ENCODE data around the gene MICU2. TPM values are rescaled to one million over a fixed set of nuclear protein-coding genes. Genes with fewer than 3 reads are reported as not detected.

The MICU2 gene
- total and polyA plus RNA-seq, 2 donors (not counting 3 experiments of a cell fraction or from before 2014, with no cell fraction given) = 24.0 to 36.7 TPM

DNA sequence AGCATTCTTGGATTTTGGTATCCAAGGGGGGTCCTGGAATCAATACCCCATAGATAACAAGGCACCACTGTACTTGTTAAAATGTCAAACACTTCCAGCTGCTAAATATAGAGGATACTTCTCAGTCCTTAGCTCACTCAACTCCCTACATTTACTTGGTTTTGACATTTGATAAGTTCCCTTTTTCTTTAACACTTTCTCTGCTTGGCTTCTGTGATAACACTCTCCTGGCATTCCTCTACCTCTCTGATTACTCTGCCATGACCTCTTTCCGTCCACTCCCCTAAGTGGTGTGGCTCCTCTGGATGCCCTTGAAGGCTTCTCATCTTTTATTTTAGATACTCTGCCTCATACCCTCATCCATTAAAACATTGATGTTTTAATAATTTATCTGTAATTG lies 65.2 kb downstream of the MICU2 start:
- ChIA-PET CTCF (interaction anchor here (2.0 kb wide), 1 partner anchor 20 kb away, joined by 4 read pairs; no protein-coding TSS in a partner anchor), POLR2A (no interaction called here)
- dilution Hi-C loops (cut with MboI; ENCODE audit: extremely low pct_ligation_motif_present, low sequenced_read_pairs) = no loop called here
- no peak for TF ChIP-seq MYC (IDR thresholded peaks at IDR 0.05; ENCODE audit: low read depth, low read length)
- no peak for TF ChIP-seq FOS (IDR thresholded peaks at IDR 0.05; ENCODE audit: borderline replicate concordance, insufficient read depth, low read length)
- TF ChIP-seq GATA2 (IDR thresholded peaks at IDR 0.05; ENCODE audit: insufficient read depth, insufficient read length, low read depth, low read length) = no peak
- TF ChIP-seq EZH2 (IDR thresholded peaks at IDR 0.05; ENCODE audit: borderline replicate concordance, low read depth, low read length, severe bottlenecking) = no peak
- TF ChIP-seq JUN (IDR thresholded peaks at IDR 0.05; ENCODE audit: borderline replicate concordance, insufficient read depth, insufficient read length, low read depth) = no peak
- TF ChIP-seq, protein P1, sequence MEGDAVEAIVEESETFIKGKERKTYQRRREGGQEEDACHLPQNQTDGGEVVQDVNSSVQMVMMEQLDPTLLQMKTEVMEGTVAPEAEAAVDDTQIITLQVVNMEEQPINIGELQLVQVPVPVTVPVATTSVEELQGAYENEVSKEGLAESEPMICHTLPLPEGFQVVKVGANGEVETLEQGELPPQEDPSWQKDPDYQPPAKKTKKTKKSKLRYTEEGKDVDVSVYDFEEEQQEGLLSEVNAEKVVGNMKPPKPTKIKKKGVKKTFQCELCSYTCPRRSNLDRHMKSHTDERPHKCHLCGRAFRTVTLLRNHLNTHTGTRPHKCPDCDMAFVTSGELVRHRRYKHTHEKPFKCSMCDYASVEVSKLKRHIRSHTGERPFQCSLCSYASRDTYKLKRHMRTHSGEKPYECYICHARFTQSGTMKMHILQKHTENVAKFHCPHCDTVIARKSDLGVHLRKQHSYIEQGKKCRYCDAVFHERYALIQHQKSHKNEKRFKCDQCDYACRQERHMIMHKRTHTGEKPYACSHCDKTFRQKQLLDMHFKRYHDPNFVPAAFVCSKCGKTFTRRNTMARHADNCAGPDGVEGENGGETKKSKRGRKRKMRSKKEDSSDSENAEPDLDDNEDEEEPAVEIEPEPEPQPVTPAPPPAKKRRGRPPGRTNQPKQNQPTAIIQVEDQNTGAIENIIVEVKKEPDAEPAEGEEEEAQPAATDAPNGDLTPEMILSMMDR (IDR thresholded peaks at IDR 0.05; ENCODE audit: extremely low read depth in 1 of 2, insufficient read depth in 1 of 2, low read depth in 1 of 2, low read length in 2 of 2) = no peak
- TF ChIP-seq POLR2A (IDR thresholded peaks at IDR 0.05; ENCODE audit: low read depth, low read length) = no peak
- TF ChIP-seq, protein P2, sequence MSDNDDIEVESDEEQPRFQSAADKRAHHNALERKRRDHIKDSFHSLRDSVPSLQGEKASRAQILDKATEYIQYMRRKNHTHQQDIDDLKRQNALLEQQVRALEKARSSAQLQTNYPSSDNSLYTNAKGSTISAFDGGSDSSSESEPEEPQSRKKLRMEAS (IDR thresholded peaks at IDR 0.05; ENCODE audit: insufficient read depth, insufficient read length) = no peak
- no peak for TF ChIP-seq POLR2AphosphoS5 (IDR thresholded peaks at IDR 0.05; ENCODE audit: insufficient read depth, low read depth, low read length)
- Histone ChIP-seq H3K36me3 (ENCODE audit: control insufficient read depth in 2 of 2, extremely low read depth in 1 of 2, insufficient read depth in 2 of 2, low read length in 2 of 2) (no peaks in the 10 kb centered on the region), H3K79me2 (ENCODE audit: control insufficient read depth, insufficient read depth, low read length) (peaks cover 3% of the 10 kb centered on the region), H3K9me3 (replicated peaks; ENCODE audit: control insufficient read depth, insufficient read depth, low read length) (no peaks in the 10 kb centered on the region), H3K9me1 (replicated peaks; ENCODE audit: control insufficient read depth, extremely low read depth, insufficient read depth, low read length) (no peaks in the 10 kb centered on the region), H3K27me3 (ENCODE audit: control insufficient read depth in 2 of 2, insufficient read depth in 2 of 2, low read length in 2 of 2) (no peaks in the 10 kb centered on the region), H4K20me1 (replicated peaks; ENCODE audit: control insufficient read depth, extremely low read depth, insufficient read depth, low read length) (no peaks in the 10 kb centered on the region), H3K4me2 (ENCODE audit: insufficient read depth, low read length) (no peak overlapping the region), H3K9ac (replicated peaks; ENCODE audit: extremely low read depth, insufficient read depth, low read length) (no peak overlapping the region), H3K4me1 (ENCODE audit: control insufficient read depth, extremely low read depth, insufficient read depth, low read length) (no peaks in the 10 kb centered on the region), H2AFZ (ENCODE audit: low read depth, low read length) (no peak overlapping the region), H3K4me3 (replicated peaks in 1 of 3; ENCODE audit: insufficient read depth in 1 of 3, low read depth in 1 of 3, low read length in 3 of 3) (no peak overlapping the region), H3K27ac (ENCODE audit: insufficient read depth, low read depth, low read length) (no peak overlapping the region)
- BruUV-seq (replicated peaks) = no TSS peak
- DNase-seq (ENCODE audit: low read depth, low spot score) = no peak
- no peak for FAIRE-seq
- intact Hi-C loops (cut with micrococcal nuclease) = no loop called here

Data from endothelial cell of umbilical vein (primary cell).